HepG2 (cell line): ENCODE measurements around the gene FAM162A. TPM values are rescaled to one million over a fixed set of nuclear protein-coding genes. Genes with fewer than 3 reads are reported as not detected.

ENCODE experiments used
- CHD4 ChIP-seq: fragments of 200-600 bp; sonication (generic); IDR thresholded peaks from 2 replicates; pipeline ENCODE4 v1.7.0; 2017; ENCODE audit warnings: mild to moderate bottlenecking, low read length, borderline replicate concordance
- FOSL1 ChIP-seq: sonication (generic); formaldehyde crosslinking; IDR thresholded peaks from 2 replicates; pipeline ENCODE4 v1.9.0; 2021; ENCODE audit warnings: missing genetic modification reagents, borderline replicate concordance
- FOSL2 ChIP-seq: sonication (generic); formaldehyde crosslinking; IDR thresholded peaks from 2 replicates; pipeline ENCODE4 v1.4.0; 2020; ENCODE audit warnings: missing genetic modification reagents
- FOXJ3 ChIP-seq: sonication (generic); formaldehyde crosslinking; IDR thresholded peaks from 2 replicates; pipeline ENCODE4 v1.4.0; 2020; ENCODE audit warnings: missing genetic modification reagents, mild to moderate bottlenecking, borderline replicate concordance
- GLMP ChIP-seq: sonication (generic); formaldehyde crosslinking; IDR thresholded peaks from 2 replicates; pipeline ENCODE4 v1.9.0; 2021; ENCODE audit warnings: missing genetic modification reagents, mild to moderate bottlenecking, borderline replicate concordance
- GPN1 ChIP-seq: sonication (generic); formaldehyde crosslinking; IDR thresholded peaks from 2 replicates; pipeline ENCODE4 v1.5.1; 2020; ENCODE audit warnings: missing genetic modification reagents, borderline replicate concordance
- HMGXB4 ChIP-seq, 2 experiments: sonication (generic) in 1 of 2; formaldehyde crosslinking in 1 of 2; IDR thresholded peaks; 2 replicates each; pipeline versions ENCODE4 v1.4.0 to v1.6.1; 2018 to 2020; ENCODE audit warnings: missing genetic modification reagents in 2 of 2, borderline replicate concordance in 1 of 2, low read depth in 1 of 2, mild to moderate bottlenecking in 1 of 2, missing biosample characterization in 1 of 2
- ISL2 ChIP-seq: sonication (generic); formaldehyde crosslinking; IDR thresholded peaks from 2 replicates; pipeline ENCODE4 v1.5.0; 2020; ENCODE audit warnings: missing genetic modification reagents
- NKX3-1 ChIP-seq: sonication (generic); formaldehyde crosslinking; IDR thresholded peaks from 2 replicates; pipeline ENCODE4 v1.5.0; 2020; ENCODE audit warnings: missing genetic modification reagents
- POLR2G ChIP-seq: fragments of 200-400 bp; formaldehyde crosslinking; IDR thresholded peaks from 2 replicates; pipeline ENCODE4 v1.6.1; 2018; ENCODE audit warnings: mild to moderate bottlenecking, low read depth, low read length, moderate library complexity
- PRDM4 ChIP-seq: sonication (generic); formaldehyde crosslinking; IDR thresholded peaks from 2 replicates; pipeline ENCODE4 v1.9.0; 2021; ENCODE audit warnings: missing genetic modification reagents, borderline replicate concordance
- PREB ChIP-seq: sonication (generic); formaldehyde crosslinking; IDR thresholded peaks from 2 replicates; pipeline ENCODE4 v1.4.0; 2020; ENCODE audit warnings: missing genetic modification reagents
- SIX4 ChIP-seq: sonication (generic); formaldehyde crosslinking; IDR thresholded peaks from 2 replicates; pipeline ENCODE4 v1.4.0; 2020; ENCODE audit warnings: missing genetic modification reagents
- ZBTB14 ChIP-seq: sonication (generic); formaldehyde crosslinking; IDR thresholded peaks from 2 replicates; pipeline ENCODE4 v1.4.0; 2020; ENCODE audit warnings: missing genetic modification reagents
- ZFX ChIP-seq: sonication (generic); formaldehyde crosslinking; IDR thresholded peaks from 2 replicates; pipeline ENCODE4 v1.4.0; 2020; ENCODE audit warnings: mild to moderate bottlenecking, low read depth, missing genetic modification reagents, moderate library complexity
- ZNF280B ChIP-seq: sonication (generic); formaldehyde crosslinking; IDR thresholded peaks from 2 replicates; pipeline ENCODE4 v1.5.0; 2020; ENCODE audit warnings: missing genetic modification reagents, mild to moderate bottlenecking, borderline replicate concordance
- ZNF430 ChIP-seq: sonication (generic); formaldehyde crosslinking; IDR thresholded peaks from 2 replicates; pipeline ENCODE4 v1.9.0; 2021; ENCODE audit warnings: mild to moderate bottlenecking, missing genetic modification reagents
- ZSCAN12 ChIP-seq: sonication (generic); formaldehyde crosslinking; IDR thresholded peaks from 2 replicates; pipeline ENCODE4 v1.9.0; 2021; ENCODE audit warnings: mild to moderate bottlenecking, missing genetic modification reagents
- polyA plus RNA-seq, 8 experiments: library from polyadenylated mRNA; depleted of rRNA in 3 of 8; stranded (reverse) in 7 of 8; unstranded in 1 of 8; fragments of >200 nt; fragmentation: Illumina TruSeq in 4 of 8; extraction: Trizol in 4 of 8; gene quantifications; 2 replicates each; pipeline versions ENCODE4 v1.2.1 to v1.2.3, GENCODE V29; 2011 to 2016; ENCODE audit warnings: low read depth in 4 of 8, missing spikeins in 1 of 8, mixed read lengths in 1 of 8; ENCODE audit not compliant: insufficient read depth in 1 of 8
- total RNA-seq, 5 experiments: library from RNA; depleted of rRNA; stranded (reverse); fragments of >200 nt; fragmentation: Illumina TruSeq; extraction: Trizol; gene quantifications; 2 replicates each; pipeline ENCODE4 v1.2.3, GENCODE V29; 2016; ENCODE audit warnings: low read depth in 1 of 5

The FAM162A gene
- total and polyA plus RNA-seq, 2 of the 13 experiments (the other 11 are each of a cell fraction or from before 2014, with no cell fraction given), result 115 to 155 TPM

- TF ChIP-seq ZNF280B (CRISPR knock-in tag), result no peak; the same call in 1 of the 2 replicates
- TF ChIP-seq FOXJ3 (CRISPR knock-in tag), result no peak
- peak; percentile 80; the same call in 1 of the 2 replicates for TF ChIP-seq ZNF430 (CRISPR knock-in tag)
- peak; percentile 86 for TF ChIP-seq ZFX
- TF ChIP-seq GPN1 (CRISPR knock-in tag), result no peak
- TF ChIP-seq SIX4 (CRISPR knock-in tag), result 0 out of 2 replicates have a peak, but pooled peaks have one; percentile 61
- TF ChIP-seq CHD4, result no peak
- peak; percentile 94 for TF ChIP-seq ZSCAN12 (CRISPR knock-in tag)
- no peak for TF ChIP-seq PRDM4
- no peak for TF ChIP-seq PREB
- TF ChIP-seq ZBTB14 (CRISPR knock-in tag), result no peak
- peak; percentile 77 for TF ChIP-seq FOSL2 (CRISPR knock-in tag)
- peak; percentile 69 for TF ChIP-seq NKX3-1 (CRISPR knock-in tag)
- TF ChIP-seq POLR2G, result peak; percentile 87
- TF ChIP-seq GLMP (CRISPR knock-in tag), result no peak
- TF ChIP-seq HMGXB4 (CRISPR knock-in tag; IDR thresholded peaks at IDR 0.05; ENCODE audit: borderline replicate concordance in 1 of 2, low read depth in 1 of 2), result peak; percentile 99 to 100
- TF ChIP-seq ISL2 (CRISPR knock-in tag), result peak; percentile 73
- 0 out of 2 replicates have a peak, but pooled peaks have one; percentile 34 for TF ChIP-seq FOSL1 (CRISPR knock-in tag)
Observed at GRCh38 chr3:122383771-122384697, at the start of gene FAM162A (continued).
